Vagina (tissue), 2 donors: ENCODE data around the gene PINLYP.

Source experiments
- POLR2AphosphoS5 ChIP-seq, 2 donors: sonication (generic); formaldehyde crosslinking; IDR thresholded peaks; one replicate each; pipeline ENCODE4 v1.9.0; 2017; ENCODE audit warnings: antibody characterized with exemption in 2 of 2, mild to moderate bottlenecking in 2 of 2, low read depth in 1 of 2; ENCODE audit not compliant: insufficient read depth in 1 of 2
- TF ChIP-seq, protein P1 (sequence below), 3 experiments: fragments of 450-650 bp in 2 of 3; fragments of 200-600 bp in 1 of 3; sonication (generic) in 1 of 3; IDR thresholded peaks; one replicate each; pipeline ENCODE4 v1.5.1; 2017 to 2019; ENCODE audit warnings: antibody characterized with exemption in 3 of 3, mild to moderate bottlenecking in 2 of 3, moderate library complexity in 2 of 3

DNA sequence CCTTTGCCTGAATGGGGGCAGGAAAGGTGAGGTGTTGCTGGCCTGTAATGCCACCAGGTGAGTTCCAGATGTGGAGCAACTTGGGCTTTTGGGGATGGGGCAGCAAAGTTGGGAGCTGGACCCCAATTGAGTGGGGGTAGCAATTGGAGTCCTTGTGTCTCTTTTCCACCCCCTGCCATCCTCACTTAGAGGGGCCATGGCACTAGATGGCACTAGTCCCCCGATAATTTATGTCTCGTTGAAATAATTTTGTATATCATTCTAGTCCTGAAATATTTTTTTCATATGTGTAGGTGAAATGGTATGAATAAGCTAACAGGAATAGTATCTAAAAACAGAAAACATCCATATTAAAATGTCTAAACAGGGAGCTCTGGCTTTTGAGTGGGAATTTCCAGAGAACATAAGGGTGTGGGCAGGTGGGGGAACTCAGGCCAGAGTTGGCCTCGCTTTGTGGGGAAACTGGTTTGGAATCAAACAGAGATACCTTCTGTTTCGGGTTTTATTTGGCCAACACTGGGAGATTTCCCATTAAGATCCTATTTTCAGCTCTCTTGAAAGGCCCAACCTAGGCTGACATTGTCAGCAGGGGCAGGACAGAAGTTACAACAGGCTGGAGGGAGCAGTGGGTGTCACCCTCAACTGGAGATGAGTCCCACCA is 24.2 kb downstream of the PINLYP start:
- TF ChIP-seq, protein P1, sequence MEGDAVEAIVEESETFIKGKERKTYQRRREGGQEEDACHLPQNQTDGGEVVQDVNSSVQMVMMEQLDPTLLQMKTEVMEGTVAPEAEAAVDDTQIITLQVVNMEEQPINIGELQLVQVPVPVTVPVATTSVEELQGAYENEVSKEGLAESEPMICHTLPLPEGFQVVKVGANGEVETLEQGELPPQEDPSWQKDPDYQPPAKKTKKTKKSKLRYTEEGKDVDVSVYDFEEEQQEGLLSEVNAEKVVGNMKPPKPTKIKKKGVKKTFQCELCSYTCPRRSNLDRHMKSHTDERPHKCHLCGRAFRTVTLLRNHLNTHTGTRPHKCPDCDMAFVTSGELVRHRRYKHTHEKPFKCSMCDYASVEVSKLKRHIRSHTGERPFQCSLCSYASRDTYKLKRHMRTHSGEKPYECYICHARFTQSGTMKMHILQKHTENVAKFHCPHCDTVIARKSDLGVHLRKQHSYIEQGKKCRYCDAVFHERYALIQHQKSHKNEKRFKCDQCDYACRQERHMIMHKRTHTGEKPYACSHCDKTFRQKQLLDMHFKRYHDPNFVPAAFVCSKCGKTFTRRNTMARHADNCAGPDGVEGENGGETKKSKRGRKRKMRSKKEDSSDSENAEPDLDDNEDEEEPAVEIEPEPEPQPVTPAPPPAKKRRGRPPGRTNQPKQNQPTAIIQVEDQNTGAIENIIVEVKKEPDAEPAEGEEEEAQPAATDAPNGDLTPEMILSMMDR (IDR thresholded peaks at IDR 0.05) = no peak
- no peak for TF ChIP-seq POLR2AphosphoS5 (IDR thresholded peaks at IDR 0.05; ENCODE audit: insufficient read depth in 1 of 2, low read depth in 1 of 2)
